T-helper 22 cell (primary cell): ENCODE data around the gene TRIM4.
"Not testable (repeated sequence)": the region's sequence is repeated elsewhere in the genome, so short reads cannot be mapped to it uniquely, and the experiment has no call there.

ENCODE experiments used
- DNase-seq: peaks from one replicate; pipeline ENCODE4 v3.0.0-alpha.2; 2020; ENCODE audit warnings: low read depth

Gene TRIM4

GRCh38 chr7:99919814-99920112 lies 433 bp upstream of the TRIM4 start:
- no peak for DNase-seq

- DNase-seq = no peak
Measured at GRCh38 chr7:99910976-99911375, 8.4 kb downstream of the TRIM4 start.

- DNase-seq = no peak
Measured at GRCh38 chr7:99901581-99901980, 17.7 kb downstream of the TRIM4 start.

- no peak for DNase-seq
Measured at GRCh38 chr7:99899830-99900519, 19.4 kb downstream of the TRIM4 start.

GRCh38 chr7:99898836-99899235 lies 20.5 kb downstream of the TRIM4 start:
- DNase-seq = no peak

- DNase-seq = no peak
Measured at GRCh38 chr7:99898023-99898357, 21.3 kb downstream of the TRIM4 start.

- no peak for DNase-seq
Measured at GRCh38 chr7:99897322-99898022, 21.9 kb downstream of the TRIM4 start.

- DNase-seq = no peak
Measured at GRCh38 chr7:99894738-99895137, 24.6 kb downstream of the TRIM4 start.

GRCh38 chr7:99893280-99893679 lies 26.1 kb downstream of the TRIM4 start:
- no peak for DNase-seq

- DNase-seq = not testable (repeated sequence)
Measured at GRCh38 chr7:99890348-99890747, 29.0 kb downstream of the TRIM4 start.

- not testable (repeated sequence) for DNase-seq
Measured at GRCh38 chr7:99888366-99888765, 31.0 kb downstream of the TRIM4 start.

- DNase-seq = no peak
Measured at GRCh38 chr7:99881370-99881769, 38.0 kb downstream of the TRIM4 start.

- no peak for DNase-seq
Measured at GRCh38 chr7:99876933-99877332, 42.4 kb downstream of the TRIM4 start, which contains the start of gene OR2AE1. Gene OR2AE1, minus strand, starts transcription at chr7:99877033. Its CDS starts 0 bp downstream, at chr7:99877033.

- no peak for DNase-seq
Measured at GRCh38 chr7:99876491-99876890, 42.8 kb downstream of the TRIM4 start.

GRCh38 chr7:99868246-99868645 lies 51.1 kb downstream of the TRIM4 start:
- no peak for DNase-seq

GRCh38 chr7:99867477-99867876 lies 51.9 kb downstream of the TRIM4 start:
- not testable (repeated sequence) for DNase-seq

- DNase-seq = no peak
Measured at GRCh38 chr7:99863847-99864440, 55.4 kb downstream of the TRIM4 start.

GRCh38 chr7:99860281-99861127 lies 58.8 kb downstream of the TRIM4 start:
- no peak for DNase-seq

GRCh38 chr7:99855236-99855635 lies 64.1 kb downstream of the TRIM4 start:
- no peak for DNase-seq

- DNase-seq = no peak
Measured at GRCh38 chr7:99848420-99849216, 70.7 kb downstream of the TRIM4 start.

GRCh38 chr7:99844328-99844727 lies 75.0 kb downstream of the TRIM4 start:
- DNase-seq = no peak

GRCh38 chr7:99843808-99844207 lies 75.5 kb downstream of the TRIM4 start:
- no peak for DNase-seq
